Measurements from ENCODE around the gene ATE1.

GRCh38 chr10:121928528-121928884, 675 bp upstream of the ATE1 start:
- no peak for TF ChIP-seq CTCF (IDR thresholded peaks at IDR 0.05)
- no peak for TF ChIP-seq POLR2A (IDR thresholded peaks at IDR 0.05)
- no peak for TF ChIP-seq EP300 (IDR thresholded peaks at IDR 0.05)
